ENCODE measurements around the gene ANTXR1.

ANTXR1 gene

DNA sequence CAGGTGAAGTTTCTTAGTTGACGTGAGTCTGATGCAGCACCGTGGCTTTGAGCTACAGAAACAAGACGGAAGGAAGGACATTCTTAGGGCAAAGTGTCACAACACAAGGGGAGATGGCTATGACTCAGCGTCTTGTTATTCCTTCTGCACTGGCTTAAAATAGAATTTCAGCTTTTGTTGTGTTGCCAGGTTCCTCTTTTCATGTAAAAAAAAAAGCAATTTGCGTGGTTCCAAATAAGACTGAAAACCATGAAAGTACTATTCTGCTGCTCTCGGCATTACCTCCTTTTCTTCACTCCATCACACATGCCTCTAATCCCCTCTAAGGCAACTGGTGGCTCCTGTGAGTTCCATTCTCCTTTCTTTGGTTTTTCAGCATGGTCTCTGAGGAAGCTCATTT lies 150.1 kb downstream of the ANTXR1 start:
- no peaks in the 10 kb centered on the region for H4K20me1 ChIP-seq (ENCODE audit: insufficient read depth, low read length, poor library complexity, severe bottlenecking)
- no peaks in the 10 kb centered on the region for H3K27me3 ChIP-seq (ENCODE audit: insufficient read depth, low read length, poor library complexity, severe bottlenecking)
- no peaks in the 10 kb centered on the region for H3K9me3 ChIP-seq (ENCODE audit: insufficient read depth, low read depth, low read length)
- no peaks in the 10 kb centered on the region for H3K79me2 ChIP-seq (ENCODE audit: insufficient read depth, low read length)
- TF ChIP-seq EZH2phosphoT487 (IDR thresholded peaks at IDR 0.05; ENCODE audit: borderline replicate concordance), result no peak
- TF ChIP-seq, protein P1, sequence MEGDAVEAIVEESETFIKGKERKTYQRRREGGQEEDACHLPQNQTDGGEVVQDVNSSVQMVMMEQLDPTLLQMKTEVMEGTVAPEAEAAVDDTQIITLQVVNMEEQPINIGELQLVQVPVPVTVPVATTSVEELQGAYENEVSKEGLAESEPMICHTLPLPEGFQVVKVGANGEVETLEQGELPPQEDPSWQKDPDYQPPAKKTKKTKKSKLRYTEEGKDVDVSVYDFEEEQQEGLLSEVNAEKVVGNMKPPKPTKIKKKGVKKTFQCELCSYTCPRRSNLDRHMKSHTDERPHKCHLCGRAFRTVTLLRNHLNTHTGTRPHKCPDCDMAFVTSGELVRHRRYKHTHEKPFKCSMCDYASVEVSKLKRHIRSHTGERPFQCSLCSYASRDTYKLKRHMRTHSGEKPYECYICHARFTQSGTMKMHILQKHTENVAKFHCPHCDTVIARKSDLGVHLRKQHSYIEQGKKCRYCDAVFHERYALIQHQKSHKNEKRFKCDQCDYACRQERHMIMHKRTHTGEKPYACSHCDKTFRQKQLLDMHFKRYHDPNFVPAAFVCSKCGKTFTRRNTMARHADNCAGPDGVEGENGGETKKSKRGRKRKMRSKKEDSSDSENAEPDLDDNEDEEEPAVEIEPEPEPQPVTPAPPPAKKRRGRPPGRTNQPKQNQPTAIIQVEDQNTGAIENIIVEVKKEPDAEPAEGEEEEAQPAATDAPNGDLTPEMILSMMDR (conservative IDR thresholded peaks at IDR 0.05; ENCODE audit: low read length), result no peak
- H3K4me3 ChIP-seq (ENCODE audit: low read length, poor library complexity, severe bottlenecking), result no peak overlapping the region
- no peak overlapping the region for H2AFZ ChIP-seq (ENCODE audit: low read length)
- H3K4me2 ChIP-seq (ENCODE audit: low read depth, low read length, poor library complexity, severe bottlenecking), result no peak overlapping the region
- peaks cover 3% of the 10 kb centered on the region; the same call in 1 of the 2 replicates for H3K36me3 ChIP-seq (ENCODE audit: insufficient read depth, low read length)
- no peaks in the 10 kb centered on the region for H3K9me2 ChIP-seq (replicated peaks; ENCODE audit: low read depth, low read length)
- no peak overlapping the region for H3K9ac ChIP-seq (ENCODE audit: low read depth, low read length, poor library complexity, severe bottlenecking)
- H3K4me1 ChIP-seq (ENCODE audit: insufficient read depth, low read length, poor library complexity, severe bottlenecking), result peaks cover 7% of the 10 kb centered on the region
- no peaks in the 10 kb centered on the region for H3F3A ChIP-seq (ENCODE audit: low read depth)

DNA sequence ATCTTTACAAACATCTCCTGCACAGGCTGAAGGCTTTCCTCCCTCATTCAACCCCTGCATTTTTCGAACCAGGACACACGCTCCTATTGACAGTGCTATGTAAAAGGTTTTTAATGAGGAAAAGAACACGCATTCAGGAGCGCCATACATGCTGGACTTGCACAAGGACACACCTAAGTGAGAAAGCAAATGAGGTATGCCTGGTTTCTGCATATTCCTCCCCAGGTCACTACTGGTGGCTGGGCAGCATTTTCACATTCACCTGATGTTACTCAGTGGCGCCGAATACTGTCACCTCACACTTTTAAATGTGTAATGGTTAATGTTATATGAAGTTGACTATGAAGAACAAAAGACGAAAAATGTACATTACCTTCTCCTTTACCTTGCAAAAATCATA lies 150.6 kb downstream of the ANTXR1 start:
- no peak overlapping the region for H3K4me3 ChIP-seq (ENCODE audit: low read length, poor library complexity, severe bottlenecking)

DNA sequence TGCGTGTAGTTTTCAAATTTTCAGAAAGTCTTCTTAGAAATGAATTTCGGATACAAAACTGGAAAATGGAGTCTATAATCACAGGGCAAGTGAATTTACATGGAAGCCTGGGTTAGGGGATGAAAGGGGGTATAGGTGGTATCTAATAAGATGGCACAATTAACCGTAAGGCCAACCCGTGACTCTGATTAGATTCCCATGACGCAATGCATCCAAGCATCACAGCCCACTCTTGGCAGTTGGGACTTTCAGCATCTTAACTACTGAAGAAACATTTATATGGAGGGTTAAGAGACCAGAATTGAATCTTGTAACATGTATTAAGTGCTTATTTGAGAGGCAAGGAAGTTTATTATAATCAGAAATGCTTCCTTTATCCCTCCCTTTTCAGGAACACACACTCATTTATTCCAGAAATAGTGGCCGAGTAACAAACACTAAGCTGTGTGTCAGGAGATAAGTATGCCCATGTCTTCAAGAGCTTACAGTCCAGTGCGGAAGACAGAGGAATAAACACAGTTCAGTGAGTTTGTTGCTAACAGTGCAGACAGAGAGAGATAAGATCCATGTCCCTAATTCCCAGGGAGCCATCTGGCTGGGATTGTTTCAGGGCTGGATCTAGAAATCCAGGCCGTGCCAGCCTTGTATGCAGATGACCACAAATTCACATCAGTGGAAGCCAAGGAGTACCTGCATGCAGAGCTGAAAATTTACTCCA lies 151.2 kb downstream of the ANTXR1 start:
- Histone ChIP-seq H3K27me3 (ENCODE audit: insufficient read depth, low read length, poor library complexity, severe bottlenecking) (no peaks in the 10 kb centered on the region), H3F3A (ENCODE audit: low read depth) (no peaks in the 10 kb centered on the region), H3K9ac (ENCODE audit: low read depth, low read length, poor library complexity, severe bottlenecking) (no peak overlapping the region), H3K4me2 (ENCODE audit: low read depth, low read length, poor library complexity, severe bottlenecking) (no peak overlapping the region), H3K79me2 (ENCODE audit: insufficient read depth, low read length) (no peaks in the 10 kb centered on the region), H3K9me3 (ENCODE audit: insufficient read depth, low read depth, low read length) (no peaks in the 10 kb centered on the region), H3K4me1 (ENCODE audit: insufficient read depth, low read length, poor library complexity, severe bottlenecking) (peaks cover 7% of the 10 kb centered on the region), H3K4me3 (ENCODE audit: low read length, poor library complexity, severe bottlenecking) (no peak overlapping the region), H4K20me1 (ENCODE audit: insufficient read depth, low read length, poor library complexity, severe bottlenecking) (no peaks in the 10 kb centered on the region), H2AFZ (ENCODE audit: low read length) (no peak overlapping the region), H3K36me3 (ENCODE audit: insufficient read depth, low read length) (peaks cover 3% of the 10 kb centered on the region; the same call in 1 of the 2 replicates), H3K9me2 (replicated peaks; ENCODE audit: low read depth, low read length) (no peaks in the 10 kb centered on the region)
- no peak for TF ChIP-seq EZH2phosphoT487 (IDR thresholded peaks at IDR 0.05; ENCODE audit: borderline replicate concordance)

More for the DNA sequence above, 150.6 kb downstream of the ANTXR1 start:
- Histone ChIP-seq H3F3A (ENCODE audit: low read depth) (no peaks in the 10 kb centered on the region), H2AFZ (ENCODE audit: low read length) (no peak overlapping the region), H3K9me3 (ENCODE audit: insufficient read depth, low read depth, low read length) (no peaks in the 10 kb centered on the region), H3K9ac (ENCODE audit: low read depth, low read length, poor library complexity, severe bottlenecking) (no peak overlapping the region), H3K79me2 (ENCODE audit: insufficient read depth, low read length) (no peaks in the 10 kb centered on the region), H3K36me3 (ENCODE audit: insufficient read depth, low read length) (peaks cover 3% of the 10 kb centered on the region; the same call in 1 of the 2 replicates), H3K9me2 (replicated peaks; ENCODE audit: low read depth, low read length) (no peaks in the 10 kb centered on the region), H4K20me1 (ENCODE audit: insufficient read depth, low read length, poor library complexity, severe bottlenecking) (no peaks in the 10 kb centered on the region), H3K4me1 (ENCODE audit: insufficient read depth, low read length, poor library complexity, severe bottlenecking) (peaks cover 7% of the 10 kb centered on the region), H3K27me3 (ENCODE audit: insufficient read depth, low read length, poor library complexity, severe bottlenecking) (no peaks in the 10 kb centered on the region), H3K4me2 (ENCODE audit: low read depth, low read length, poor library complexity, severe bottlenecking) (no peak overlapping the region)
- no peak for TF ChIP-seq EZH2phosphoT487 (IDR thresholded peaks at IDR 0.05; ENCODE audit: borderline replicate concordance)
- TF ChIP-seq, protein P1 (conservative IDR thresholded peaks at IDR 0.05; ENCODE audit: low read length), result no peak
